Epithelial cell of esophagus (primary cell): Measurements from ENCODE around the gene CCNI.
"Not testable (repeated sequence)": the region's sequence is repeated elsewhere in the genome, so short reads cannot be mapped to it uniquely, and the experiment has no call there.

Experiments
- DNase-seq: peaks from one replicate; pipeline ENCODE4 v3.0.0; 2010; ENCODE audit warnings: low read depth
- H3K4me3 ChIP-seq: 2 replicates; pipeline ENCODE4 v1.5.1; 2011; ENCODE audit warnings: mild to moderate bottlenecking, low read length, control low read depth
- TF ChIP-seq, protein P1 (sequence below): IDR thresholded peaks from 2 replicates; pipeline ENCODE4 v1.5.1; 2011; ENCODE audit warnings: low read depth, mild to moderate bottlenecking, low read length, control low read depth, inconsistent platforms; ENCODE audit not compliant: insufficient read depth; ENCODE audit errors: missing control alignments

The CCNI gene

DNA sequence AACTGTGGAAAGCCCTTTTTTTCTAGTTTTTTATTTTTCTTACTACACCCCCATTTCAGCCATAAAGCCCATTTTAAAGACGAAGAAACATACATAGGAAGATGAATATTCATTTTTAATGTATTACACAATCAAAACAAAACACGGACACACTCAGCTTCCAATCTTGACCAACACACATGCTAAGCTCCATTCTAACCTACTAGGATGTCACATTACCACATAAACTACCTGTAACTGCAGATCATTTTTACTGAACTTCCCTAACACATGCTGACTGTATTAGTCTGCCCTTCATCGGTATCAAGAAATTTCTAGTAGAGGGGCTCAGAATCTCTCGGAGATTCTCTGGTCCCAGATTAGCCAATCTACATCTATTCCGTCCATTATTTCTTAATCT is 1.8 kb downstream of the CCNI start:
- peak overlapping the region; percentile 65 for H3K4me3 ChIP-seq
- TF ChIP-seq, protein P1, sequence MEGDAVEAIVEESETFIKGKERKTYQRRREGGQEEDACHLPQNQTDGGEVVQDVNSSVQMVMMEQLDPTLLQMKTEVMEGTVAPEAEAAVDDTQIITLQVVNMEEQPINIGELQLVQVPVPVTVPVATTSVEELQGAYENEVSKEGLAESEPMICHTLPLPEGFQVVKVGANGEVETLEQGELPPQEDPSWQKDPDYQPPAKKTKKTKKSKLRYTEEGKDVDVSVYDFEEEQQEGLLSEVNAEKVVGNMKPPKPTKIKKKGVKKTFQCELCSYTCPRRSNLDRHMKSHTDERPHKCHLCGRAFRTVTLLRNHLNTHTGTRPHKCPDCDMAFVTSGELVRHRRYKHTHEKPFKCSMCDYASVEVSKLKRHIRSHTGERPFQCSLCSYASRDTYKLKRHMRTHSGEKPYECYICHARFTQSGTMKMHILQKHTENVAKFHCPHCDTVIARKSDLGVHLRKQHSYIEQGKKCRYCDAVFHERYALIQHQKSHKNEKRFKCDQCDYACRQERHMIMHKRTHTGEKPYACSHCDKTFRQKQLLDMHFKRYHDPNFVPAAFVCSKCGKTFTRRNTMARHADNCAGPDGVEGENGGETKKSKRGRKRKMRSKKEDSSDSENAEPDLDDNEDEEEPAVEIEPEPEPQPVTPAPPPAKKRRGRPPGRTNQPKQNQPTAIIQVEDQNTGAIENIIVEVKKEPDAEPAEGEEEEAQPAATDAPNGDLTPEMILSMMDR: no peak
- peak; percentile 40 for DNase-seq

DNA sequence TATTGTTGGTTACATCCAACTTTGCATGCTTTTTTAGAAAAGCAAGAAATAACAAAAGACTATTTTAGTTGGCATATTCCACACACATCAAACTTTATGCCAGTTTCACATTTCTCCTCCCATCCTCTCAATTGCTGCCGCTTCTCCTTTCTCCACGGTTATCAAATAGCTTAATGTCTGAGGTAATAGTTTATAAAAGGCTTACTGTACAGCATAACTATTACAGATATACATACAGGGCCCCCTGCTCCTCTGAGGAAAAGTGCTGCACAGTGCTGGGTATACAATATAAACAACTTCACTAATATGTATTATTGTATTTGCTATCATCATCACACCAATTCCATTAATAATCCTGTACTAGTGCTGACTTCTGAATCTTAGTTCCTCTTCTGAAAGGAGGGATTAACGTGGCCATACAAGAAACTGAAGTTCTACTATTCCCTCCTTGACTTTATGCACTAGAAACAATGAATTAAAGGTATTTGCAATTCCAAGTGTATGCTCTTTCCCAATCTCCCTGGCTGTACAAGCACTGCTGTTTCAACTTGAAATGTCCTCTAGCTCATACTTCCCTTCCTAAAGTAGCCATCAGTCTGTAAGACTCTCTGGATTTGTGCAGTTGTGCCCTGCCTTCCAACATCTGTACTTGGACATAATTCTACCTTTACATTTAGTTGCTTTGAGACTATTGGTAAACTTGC is 2.5 kb downstream of the CCNI start:
- TF ChIP-seq, protein P1: no peak
- peak; percentile 51 for DNase-seq
- H3K4me3 ChIP-seq: peak overlapping the region; percentile 65

DNA sequence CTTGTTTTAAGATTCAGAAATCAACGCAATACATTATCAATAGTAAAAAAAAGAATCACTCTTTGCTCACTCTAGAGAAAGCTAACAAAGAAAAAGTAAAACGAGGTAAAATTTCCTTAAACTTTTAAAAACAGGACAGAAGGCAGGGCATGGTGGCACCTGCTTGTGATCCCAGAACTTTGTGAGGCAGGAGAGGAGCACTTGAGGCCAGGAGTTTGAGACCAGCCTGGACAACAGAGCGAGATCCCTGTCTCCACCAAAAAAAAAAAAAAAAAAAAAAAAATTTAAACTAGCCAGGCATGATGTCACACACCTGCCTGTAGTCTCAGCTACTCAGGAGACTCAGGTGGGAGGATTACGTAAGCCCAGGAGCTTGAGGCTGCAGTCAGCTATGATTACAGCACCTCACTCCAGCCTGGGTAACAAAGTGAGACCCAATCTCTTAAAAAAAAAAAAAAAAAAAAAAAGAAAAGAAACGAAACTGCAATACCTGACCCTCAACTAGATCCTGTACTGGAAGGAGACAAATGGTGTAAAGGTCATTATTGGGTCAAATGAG is 3.5 kb downstream of the CCNI start:
- H3K4me3 ChIP-seq: no peak overlapping the region
- TF ChIP-seq, protein P1: no peak
- peak; percentile 94 for DNase-seq

DNA sequence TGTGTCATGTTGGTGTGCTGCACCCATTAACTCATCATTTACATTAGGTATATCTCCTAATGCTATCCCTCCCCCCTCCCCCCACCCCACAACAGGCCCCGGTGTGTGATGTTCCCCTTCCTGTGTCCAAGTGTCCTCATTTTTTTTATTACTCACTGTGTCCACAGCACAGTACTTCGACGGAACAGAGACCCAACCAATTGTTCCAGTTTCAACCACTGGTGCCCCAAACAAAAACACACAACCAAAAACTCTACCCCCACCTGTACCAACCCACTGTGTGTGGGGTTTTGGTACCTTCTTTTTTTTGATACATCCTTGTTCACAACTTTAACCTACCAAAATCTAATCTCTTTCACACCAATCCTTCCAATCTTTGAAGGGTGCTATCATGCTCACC is 6.3 kb downstream of the CCNI start:
- H3K4me3 ChIP-seq: not testable (repeated sequence)

DNA sequence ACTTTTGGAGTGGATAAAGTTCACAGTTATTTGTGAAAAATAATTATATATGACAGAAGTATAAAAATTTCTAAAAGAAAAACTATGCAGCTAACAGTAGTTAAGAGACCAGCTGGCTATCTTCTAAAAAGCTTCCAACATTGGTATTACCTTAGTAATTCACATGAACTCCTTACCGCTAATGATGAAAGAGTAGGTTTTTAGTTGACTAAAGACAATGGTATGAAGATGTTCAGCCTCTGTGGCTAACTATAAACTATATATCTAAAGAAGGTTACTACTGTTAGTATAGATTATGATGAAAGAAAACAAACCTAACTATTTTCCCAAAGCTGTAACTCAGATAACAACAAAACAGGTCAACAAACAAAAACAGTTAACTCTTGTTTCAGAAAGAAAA is 10.4 kb downstream of the CCNI start:
- peak; percentile 33 for DNase-seq
- H3K4me3 ChIP-seq: no peak overlapping the region
- TF ChIP-seq, protein P1: no peak

More for the DNA sequence above, 6.3 kb downstream of the CCNI start:
- DNase-seq: not testable (repeated sequence)

DNA sequence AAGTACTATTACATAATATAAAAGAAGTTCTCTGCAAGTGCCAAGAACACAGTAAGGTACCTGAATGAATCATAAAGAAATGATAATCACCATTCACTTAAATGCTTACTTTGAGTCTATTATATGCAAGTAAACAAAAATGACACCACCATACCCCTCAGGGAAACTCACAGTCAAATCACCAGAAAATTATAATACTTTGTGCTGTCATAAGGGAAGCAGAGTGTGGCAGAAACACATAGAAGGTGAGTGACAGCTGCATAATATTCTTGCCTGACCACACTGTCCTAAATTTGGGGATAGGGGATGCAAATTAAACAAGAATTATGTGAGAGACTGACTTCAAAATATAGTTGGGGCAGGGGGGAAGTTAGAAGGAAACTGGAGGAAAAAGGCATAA is 12.9 kb downstream of the CCNI start:
- DNase-seq: peak; percentile 15
- TF ChIP-seq, protein P1: no peak
- no peak overlapping the region for H3K4me3 ChIP-seq

DNA sequence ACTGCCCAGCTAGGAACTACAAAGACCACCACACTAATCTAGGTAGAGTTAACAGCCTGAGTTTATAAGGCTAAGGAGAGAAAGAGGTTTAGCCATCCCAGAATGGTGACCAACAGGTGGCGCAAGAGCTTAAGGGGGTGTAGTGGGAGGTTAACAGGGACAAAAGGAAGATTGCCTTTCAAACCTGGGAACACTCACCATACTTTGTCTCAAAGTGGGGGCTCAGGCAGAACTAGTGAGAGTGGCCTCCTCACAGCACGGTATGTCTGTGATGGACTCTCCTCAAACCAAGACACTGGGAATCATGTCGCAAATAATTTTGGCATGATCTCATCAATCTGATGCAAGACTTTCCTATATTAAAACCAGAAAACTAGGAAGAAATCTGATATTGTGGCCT is 23.4 kb downstream of the CCNI start:
- TF ChIP-seq, protein P1: peak; percentile 70
- peak; percentile 65 for DNase-seq
- H3K4me3 ChIP-seq: no peak overlapping the region
